GM19324 (cell line): ENCODE results near the gene SEMA6A.

ENCODE experiments used
- ATAC-seq: cut with Tn5 transposase; IDR thresholded peaks from one replicate; pipeline ENCODE4 v1.9.1; 2021; ENCODE audit warnings: mild to moderate bottlenecking, moderate library complexity; ENCODE audit not compliant: unreplicated experiment, low FRiP score

SEMA6A gene

GRCh38 chr5:116444373-116445295 is 130.0 kb downstream of the SEMA6A start:
- no peak for ATAC-seq

GRCh38 chr5:116442931-116443551 is 131.6 kb downstream of the SEMA6A start:
- ATAC-seq: no peak

- no peak for ATAC-seq
Measured at GRCh38 chr5:116442095-116442534, 132.5 kb downstream of the SEMA6A start.

- ATAC-seq: no peak
Measured at GRCh38 chr5:116441223-116441622, 133.4 kb downstream of the SEMA6A start.

GRCh38 chr5:116440457-116441001 is 134.1 kb downstream of the SEMA6A start:
- no peak for ATAC-seq

- ATAC-seq: no peak
Measured at GRCh38 chr5:116439905-116440304, 134.7 kb downstream of the SEMA6A start.

- no peak for ATAC-seq
Measured at GRCh38 chr5:116438979-116439554, 135.6 kb downstream of the SEMA6A start.

GRCh38 chr5:116437922-116438578 is 136.6 kb downstream of the SEMA6A start:
- ATAC-seq: no peak

GRCh38 chr5:116437351-116437705 is 137.3 kb downstream of the SEMA6A start:
- no peak for ATAC-seq

GRCh38 chr5:116436674-116437350 is 137.8 kb downstream of the SEMA6A start:
- no peak for ATAC-seq

GRCh38 chr5:116428966-116429365 is 145.7 kb downstream of the SEMA6A start:
- ATAC-seq: no peak

- ATAC-seq: no peak
Measured at GRCh38 chr5:116428413-116428812, 146.2 kb downstream of the SEMA6A start.

- no peak for ATAC-seq
Measured at GRCh38 chr5:116424951-116425350, 149.7 kb downstream of the SEMA6A start.

GRCh38 chr5:116424258-116424615 is 150.4 kb downstream of the SEMA6A start:
- ATAC-seq: no peak

- no peak for ATAC-seq
Measured at GRCh38 chr5:116423587-116424257, 150.9 kb downstream of the SEMA6A start.

- no peak for ATAC-seq
Measured at GRCh38 chr5:116423141-116423540, 151.5 kb downstream of the SEMA6A start.

- ATAC-seq: no peak
Measured at GRCh38 chr5:116421080-116421629, 153.5 kb downstream of the SEMA6A start.

GRCh38 chr5:116420540-116420939 is 154.1 kb downstream of the SEMA6A start:
- ATAC-seq: no peak

GRCh38 chr5:116419258-116419657 is 155.4 kb downstream of the SEMA6A start:
- ATAC-seq: no peak
